HG02885 (cell line): ENCODE data around the gene TSPAN18.

ENCODE experiments used
- ATAC-seq: cut with Tn5 transposase; IDR thresholded peaks from one replicate; pipeline ENCODE4 v1.9.1; 2021; ENCODE audit warnings: mild to moderate bottlenecking; ENCODE audit not compliant: unreplicated experiment, poor library complexity

Gene TSPAN18

GRCh38 chr11:44835938-44836337, 109.2 kb downstream of the TSPAN18 start:
- ATAC-seq = no peak

- no peak for ATAC-seq
Observed at GRCh38 chr11:44837661-44838060, 110.9 kb downstream of the TSPAN18 start.

- no peak for ATAC-seq
Observed at GRCh38 chr11:44839458-44840084, 112.8 kb downstream of the TSPAN18 start.

- no peak for ATAC-seq
Observed at GRCh38 chr11:44840085-44840478, 113.3 kb downstream of the TSPAN18 start.

- no peak for ATAC-seq
Observed at GRCh38 chr11:44840521-44841251, 113.9 kb downstream of the TSPAN18 start.

GRCh38 chr11:44842220-44842619, 115.5 kb downstream of the TSPAN18 start:
- no peak for ATAC-seq

- ATAC-seq = no peak
Observed at GRCh38 chr11:44846852-44847251, 120.1 kb downstream of the TSPAN18 start.

- ATAC-seq = no peak
Observed at GRCh38 chr11:44847316-44847715, 120.6 kb downstream of the TSPAN18 start.

GRCh38 chr11:44848203-44848962, 121.6 kb downstream of the TSPAN18 start:
- ATAC-seq = no peak

GRCh38 chr11:44848963-44849350, 122.2 kb downstream of the TSPAN18 start:
- no peak for ATAC-seq

- no peak for ATAC-seq
Observed at GRCh38 chr11:44849424-44849823, 122.7 kb downstream of the TSPAN18 start.

- no peak for ATAC-seq
Observed at GRCh38 chr11:44849922-44850321, 123.2 kb downstream of the TSPAN18 start.

- no peak for ATAC-seq
Observed at GRCh38 chr11:44851496-44851895, 124.7 kb downstream of the TSPAN18 start.

- ATAC-seq = no peak
Observed at GRCh38 chr11:44852159-44852747, 125.5 kb downstream of the TSPAN18 start.

GRCh38 chr11:44852952-44853351, 126.2 kb downstream of the TSPAN18 start:
- no peak for ATAC-seq

- no peak for ATAC-seq
Observed at GRCh38 chr11:44853666-44854065, 126.9 kb downstream of the TSPAN18 start.

GRCh38 chr11:44854086-44854485, 127.3 kb downstream of the TSPAN18 start:
- ATAC-seq = no peak

GRCh38 chr11:44854741-44855492, 128.2 kb downstream of the TSPAN18 start:
- no peak for ATAC-seq

GRCh38 chr11:44855493-44855849, 128.7 kb downstream of the TSPAN18 start:
- no peak for ATAC-seq

- no peak for ATAC-seq
Observed at GRCh38 chr11:44857490-44858090, 130.8 kb downstream of the TSPAN18 start.
